ENCODE data around the gene MAL.

MAL gene

DNA sequence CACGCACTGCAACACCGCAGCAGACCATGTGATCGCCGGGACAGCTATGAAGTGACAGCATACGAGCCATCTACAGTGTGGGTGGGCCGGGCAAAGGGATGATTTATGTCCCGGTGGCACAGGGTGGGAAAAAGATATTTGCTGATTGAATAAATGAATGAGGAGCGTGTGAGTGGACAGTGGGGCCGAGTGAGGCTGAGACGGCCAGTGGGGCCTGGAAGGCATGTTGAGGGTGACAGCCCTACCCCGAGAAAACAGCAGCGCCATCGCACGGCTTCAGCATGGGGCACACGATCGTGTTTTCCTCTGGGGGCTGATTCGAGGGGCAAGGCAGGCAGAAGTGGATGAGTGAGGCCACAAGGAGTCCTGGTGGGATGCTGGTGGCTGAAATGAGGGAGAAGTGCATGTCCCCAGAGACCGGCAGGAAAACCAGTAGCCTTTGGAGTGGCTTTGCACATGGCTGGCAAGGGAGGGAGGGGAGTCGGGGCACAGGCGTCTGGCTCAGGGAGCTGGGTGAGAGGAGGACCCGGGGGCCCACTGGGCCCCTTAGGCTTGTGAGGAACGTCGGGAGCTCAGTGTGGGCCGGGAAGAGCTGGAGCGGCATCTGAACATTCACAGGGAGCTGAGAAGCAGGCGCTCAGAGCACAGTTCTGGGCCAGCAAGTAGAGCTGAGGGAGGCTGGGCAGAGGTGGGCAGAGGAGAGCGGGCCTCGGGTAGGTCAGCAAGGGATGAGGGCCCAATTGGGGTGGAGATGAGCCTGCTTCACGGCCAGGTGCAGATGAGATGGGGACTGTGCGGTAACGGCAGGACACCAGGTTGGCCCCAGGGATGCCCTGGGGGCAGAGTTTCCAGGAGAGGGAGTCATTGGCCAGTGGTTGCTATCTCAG, 32.1 kb upstream of the MAL start:
- Mint-ChIP-seq H3K4me1 (no peaks in the 10 kb centered on the region), H3K9me3 (no peaks in the 10 kb centered on the region), H3K36me3 (no peaks in the 10 kb centered on the region), H3K27ac (no peak overlapping the region), H3K4me3 (no peak overlapping the region), H3K27me3 (peaks cover 30 to 35% of the 10 kb centered on the region in 2 donors)
- DNase-seq: no peak
- ATAC-seq (replicated peaks): no peak

GRCh38 chr2:94994063-94994913, 31.2 kb upstream of the MAL start:
- no peak for DNase-seq
- peak in 1 of 2 donors; percentile 3 for ATAC-seq (replicated peaks)
- H3K27ac Mint-ChIP-seq: no peak overlapping the region
- no peak overlapping the region for H3K4me3 Mint-ChIP-seq
- H3K4me1 Mint-ChIP-seq: no peaks in the 10 kb centered on the region
- peaks cover 34 to 44% of the 10 kb centered on the region in 2 donors for H3K27me3 Mint-ChIP-seq
- H3K36me3 Mint-ChIP-seq: no peaks in the 10 kb centered on the region
- no peaks in the 10 kb centered on the region for H3K9me3 Mint-ChIP-seq

DNA sequence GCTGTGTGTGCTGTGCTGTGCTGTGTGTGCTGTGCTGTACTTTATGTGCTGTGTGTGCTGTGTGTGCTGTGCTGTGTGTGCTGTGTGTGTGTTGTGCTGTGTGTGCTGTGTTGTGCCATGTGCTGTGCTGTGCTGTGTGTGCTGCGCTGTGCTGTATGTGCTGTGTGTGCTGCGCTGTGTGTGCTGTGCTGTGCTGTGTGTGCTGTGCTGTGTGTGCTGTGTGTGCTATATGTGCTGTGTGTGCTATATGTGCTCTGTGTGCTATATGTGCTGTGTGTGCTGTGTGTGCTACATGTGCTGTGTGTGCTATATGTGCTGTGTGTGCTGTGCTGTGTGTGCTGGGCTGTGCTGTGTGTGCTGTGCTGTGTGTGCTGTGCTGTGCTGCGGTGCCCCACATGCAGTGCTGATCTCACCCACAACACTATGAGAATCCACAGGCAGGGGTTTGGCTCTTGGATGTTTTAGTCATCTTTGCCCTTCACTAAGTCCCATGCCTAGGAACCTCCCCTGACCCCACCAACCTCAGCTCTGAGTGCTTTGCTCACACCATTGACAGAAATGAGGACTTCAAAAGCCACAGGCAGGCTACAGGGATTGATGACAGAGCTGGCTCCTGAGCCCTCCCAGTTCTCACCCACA, 30.5 kb upstream of the MAL start:
- DNase-seq: no peak
- Mint-ChIP-seq H3K4me3 (no peak overlapping the region), H3K36me3 (no peaks in the 10 kb centered on the region), H3K4me1 (no peaks in the 10 kb centered on the region), H3K27me3 (peaks cover 36 to 48% of the 10 kb centered on the region in 2 donors), H3K27ac (no peak overlapping the region), H3K9me3 (no peaks in the 10 kb centered on the region)
- peak in 1 of 2 donors; percentile 27 for ATAC-seq (replicated peaks)

- no peaks in the 10 kb centered on the region for H3K4me1 Mint-ChIP-seq
- H3K36me3 Mint-ChIP-seq: no peaks in the 10 kb centered on the region
- no peak overlapping the region for H3K27ac Mint-ChIP-seq
- peaks cover 33 to 49% of the 10 kb centered on the region in 2 donors for H3K27me3 Mint-ChIP-seq
- DNase-seq (no peak), ATAC-seq (replicated peaks) (no peak)
- H3K4me3 Mint-ChIP-seq: no peak overlapping the region
- H3K9me3 Mint-ChIP-seq: no peaks in the 10 kb centered on the region
These were observed 29.8 kb upstream of the MAL start for GRCh38 chr2:94995553-94996304.

GRCh38 chr2:94996305-94997100, 29.0 kb upstream of the MAL start:
- no peak for DNase-seq
- no peak overlapping the region for H3K27ac Mint-ChIP-seq

GRCh38 chr2:94997981-94998930, 27.3 kb upstream of the MAL start:
- no peak overlapping the region for H3K27ac Mint-ChIP-seq
- H3K9me3 Mint-ChIP-seq: no peaks in the 10 kb centered on the region
- H3K36me3 Mint-ChIP-seq: no peaks in the 10 kb centered on the region
- no peak for ATAC-seq (replicated peaks)
- peaks cover 31 to 56% of the 10 kb centered on the region in 2 donors for H3K27me3 Mint-ChIP-seq
- H3K4me3 Mint-ChIP-seq: no peak overlapping the region
- no peak for DNase-seq
- H3K4me1 Mint-ChIP-seq: no peaks in the 10 kb centered on the region

More at GRCh38 chr2:94996305-94997100, 29.0 kb upstream of the MAL start:
- no peaks in the 10 kb centered on the region for H3K36me3 Mint-ChIP-seq
- H3K4me3 Mint-ChIP-seq: no peak overlapping the region
- ATAC-seq (replicated peaks): no peak
- H3K4me1 Mint-ChIP-seq: no peaks in the 10 kb centered on the region
- H3K27me3 Mint-ChIP-seq: peaks cover 33 to 55% of the 10 kb centered on the region in 2 donors
- no peaks in the 10 kb centered on the region for H3K9me3 Mint-ChIP-seq

DNA sequence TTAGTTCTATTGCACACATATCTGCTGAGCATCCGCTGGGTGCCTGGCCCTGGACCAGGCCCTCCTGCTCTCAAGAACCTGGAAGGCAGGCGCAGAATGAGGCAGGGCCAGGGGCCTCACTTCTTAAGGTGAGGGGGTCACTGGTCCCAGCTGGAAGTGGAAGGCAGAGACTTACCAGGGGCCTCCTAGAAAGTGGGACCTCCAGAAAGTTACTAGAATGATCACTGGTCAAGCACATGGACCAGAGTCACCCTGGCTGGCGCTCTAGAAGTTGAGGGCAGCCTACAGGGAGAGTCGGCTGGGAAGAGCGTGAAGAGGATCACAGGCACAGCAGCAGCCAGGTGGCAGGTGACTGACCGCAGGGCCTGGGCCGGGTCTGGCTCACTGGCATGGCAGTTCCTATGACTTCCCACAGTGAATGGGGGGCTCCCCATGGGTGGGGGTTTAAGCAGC, 26.1 kb upstream of the MAL start:
- Mint-ChIP-seq H3K27me3 (peaks cover 27 to 49% of the 10 kb centered on the region in 2 donors), H3K36me3 (no peaks in the 10 kb centered on the region), H3K4me3 (no peak overlapping the region), H3K9me3 (no peaks in the 10 kb centered on the region), H3K27ac (no peak overlapping the region), H3K4me1 (no peaks in the 10 kb centered on the region)
- ATAC-seq (replicated peaks) (no peak), DNase-seq (no peak)

DNA sequence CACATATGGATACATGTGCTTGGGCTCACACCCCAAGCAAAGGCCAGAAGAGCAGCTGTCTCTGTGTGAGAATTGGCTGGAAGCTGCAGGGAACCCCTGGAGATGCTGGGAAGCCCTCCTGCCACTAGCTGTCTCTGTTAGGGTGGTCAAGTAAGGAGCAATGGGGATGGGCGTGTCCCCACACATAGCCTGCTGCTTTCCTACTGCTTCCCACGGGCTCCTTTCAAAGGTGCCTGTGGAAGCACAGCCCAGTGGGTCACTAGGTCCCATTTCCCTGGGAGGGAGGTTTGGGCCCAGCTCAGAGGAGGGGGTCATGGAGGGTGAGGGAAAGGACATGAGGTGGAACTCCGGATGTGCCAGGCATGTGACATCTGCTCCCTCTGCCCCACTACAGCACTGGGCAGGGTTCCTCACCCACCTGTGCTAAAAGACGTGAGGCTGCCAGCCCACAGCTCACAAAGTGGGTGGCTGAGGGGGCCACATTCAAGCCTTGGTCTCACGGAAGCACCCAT, 24.4 kb upstream of the MAL start:
- DNase-seq (no peak), ATAC-seq (replicated peaks) (peak in 1 of 2 donors; percentile 13)
- no peaks in the 10 kb centered on the region for H3K36me3 Mint-ChIP-seq
- H3K4me3 Mint-ChIP-seq: no peak overlapping the region
- H3K9me3 Mint-ChIP-seq: no peaks in the 10 kb centered on the region
- H3K27me3 Mint-ChIP-seq: peaks cover 22 to 43% of the 10 kb centered on the region in 2 donors
- H3K27ac Mint-ChIP-seq: no peak overlapping the region
- no peaks in the 10 kb centered on the region for H3K4me1 Mint-ChIP-seq

DNA sequence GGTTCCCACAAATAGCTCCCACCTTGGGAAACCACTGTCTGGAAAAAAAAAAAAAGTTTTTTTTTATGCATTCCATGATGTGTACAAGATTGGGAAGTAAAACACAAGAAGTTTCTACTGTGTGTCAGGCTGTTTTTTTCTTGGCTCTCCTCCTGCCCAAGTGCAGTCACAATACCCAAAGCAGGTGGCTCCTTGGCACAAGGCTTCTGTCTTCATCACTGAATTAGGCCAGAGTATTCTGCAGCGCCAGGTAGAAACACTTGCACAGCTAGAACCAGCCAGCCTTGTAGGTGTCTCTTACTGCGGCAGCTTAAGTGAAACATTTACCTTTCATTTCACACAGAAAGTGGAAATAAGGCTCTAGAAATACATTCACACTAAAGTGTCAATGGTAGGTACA, 23.8 kb upstream of the MAL start:
- ATAC-seq (replicated peaks): no peak
- Mint-ChIP-seq H3K9me3 (no peaks in the 10 kb centered on the region), H3K36me3 (no peaks in the 10 kb centered on the region), H3K27ac (no peak overlapping the region), H3K27me3 (peaks cover 22 to 39% of the 10 kb centered on the region in 2 donors), H3K4me3 (no peak overlapping the region), H3K4me1 (no peaks in the 10 kb centered on the region)
- DNase-seq: no peak

GRCh38 chr2:95002498-95002897, 23.0 kb upstream of the MAL start:
- H3K27ac Mint-ChIP-seq: no peak overlapping the region
- no peaks in the 10 kb centered on the region for H3K9me3 Mint-ChIP-seq
- H3K4me3 Mint-ChIP-seq: no peak overlapping the region
- no peaks in the 10 kb centered on the region for H3K36me3 Mint-ChIP-seq
- ATAC-seq (replicated peaks): no peak
- H3K4me1 Mint-ChIP-seq: no peaks in the 10 kb centered on the region
- H3K27me3 Mint-ChIP-seq: peaks cover 18 to 34% of the 10 kb centered on the region in 2 donors
- DNase-seq: no peak

DNA sequence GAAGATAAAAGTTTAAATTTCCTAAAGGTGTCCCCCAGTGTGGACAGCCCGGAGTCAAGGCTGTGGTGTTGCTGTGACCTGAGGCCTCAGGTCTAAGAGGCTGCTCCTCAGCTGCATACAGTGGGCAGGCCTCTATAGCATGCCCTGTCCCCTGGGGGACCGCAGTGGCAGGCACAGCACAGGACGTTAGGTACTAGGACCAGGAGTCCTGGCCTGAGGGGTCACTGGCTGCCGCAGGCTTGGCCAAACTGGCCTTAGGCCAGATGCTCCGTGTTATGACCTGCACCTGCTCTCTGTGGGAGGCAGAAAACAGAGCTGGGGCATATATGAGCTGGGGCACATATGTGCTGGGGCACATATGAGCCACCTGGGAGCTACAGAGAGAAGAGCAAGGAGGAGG, 21.2 kb upstream of the MAL start:
- Mint-ChIP-seq H3K4me3 (no peak overlapping the region), H3K27ac (no peak overlapping the region), H3K36me3 (no peaks in the 10 kb centered on the region), H3K27me3 (peaks cover 15 to 22% of the 10 kb centered on the region in 2 donors), H3K4me1 (no peaks in the 10 kb centered on the region), H3K9me3 (no peaks in the 10 kb centered on the region)
- ATAC-seq (replicated peaks) (no peak), DNase-seq (no peak)

GRCh38 chr2:95004711-95005110, 20.8 kb upstream of the MAL start:
- Mint-ChIP-seq H3K27ac (no peak overlapping the region), H3K4me1 (no peaks in the 10 kb centered on the region), H3K27me3 (peaks cover 13 to 18% of the 10 kb centered on the region in 2 donors), H3K4me3 (no peak overlapping the region), H3K36me3 (no peaks in the 10 kb centered on the region), H3K9me3 (no peaks in the 10 kb centered on the region)
- ATAC-seq (replicated peaks): no peak
- DNase-seq: no peak
